Measurements from ENCODE around the gene KCNN3.

Gene KCNN3

GRCh38 chr1:154720328-154721297 is 149.5 kb downstream of the KCNN3 start:
- no peak for DNase-seq

DNA sequence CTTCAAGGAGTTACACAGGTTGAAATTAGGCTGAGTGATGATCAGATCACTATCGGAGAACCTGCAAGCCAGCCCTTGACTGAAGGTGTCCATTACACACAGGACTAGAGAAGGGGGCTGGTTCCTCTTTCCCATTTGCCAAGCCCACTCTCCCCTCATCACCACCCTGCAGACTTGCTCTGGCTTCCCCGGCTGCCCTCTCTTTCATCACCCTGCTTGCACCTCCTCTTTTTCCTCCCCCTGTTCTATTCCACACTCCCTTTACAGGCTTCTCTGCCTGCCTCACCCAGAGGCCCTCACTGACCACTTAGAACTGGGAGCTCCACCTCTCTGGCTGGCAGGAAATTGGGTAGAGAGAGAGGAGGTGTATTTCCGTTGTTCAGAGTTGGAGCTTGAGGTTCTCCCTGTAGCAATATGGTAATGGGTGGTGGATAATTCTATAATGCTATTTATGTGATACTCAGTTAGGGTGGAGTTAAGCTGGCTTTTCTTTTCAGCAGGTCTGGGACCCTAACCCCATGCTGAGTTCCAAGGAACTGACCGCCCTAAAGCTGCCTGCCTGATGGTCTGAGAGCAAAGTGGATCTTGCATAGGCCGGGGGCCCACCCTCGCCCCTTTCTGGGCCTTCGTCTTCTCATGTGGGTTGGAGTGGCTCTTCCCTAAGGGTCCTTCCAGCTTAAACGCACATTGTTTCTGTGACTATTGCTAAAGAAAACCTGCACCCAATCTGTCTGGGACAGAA is 150.3 kb downstream of the KCNN3 start:
- no peak for DNase-seq

DNA sequence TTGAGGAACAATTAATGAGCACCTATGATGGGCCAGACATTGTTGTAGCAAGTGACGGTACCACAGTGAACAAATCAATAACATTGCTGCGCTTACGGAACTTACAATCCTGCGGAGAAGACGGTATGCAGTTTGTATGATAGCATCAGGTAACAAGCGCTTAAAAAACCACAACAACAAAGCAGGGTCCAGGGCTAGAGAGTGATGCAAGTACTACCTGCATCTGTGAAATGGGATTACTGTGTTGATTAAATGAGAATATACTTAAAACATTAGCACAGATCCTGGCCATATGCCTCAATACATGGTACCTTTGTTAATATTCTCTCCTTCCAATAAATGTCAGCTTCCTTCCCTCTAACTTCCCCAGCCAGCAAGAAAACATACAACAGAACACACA is 151.5 kb downstream of the KCNN3 start:
- no peak for DNase-seq

DNA sequence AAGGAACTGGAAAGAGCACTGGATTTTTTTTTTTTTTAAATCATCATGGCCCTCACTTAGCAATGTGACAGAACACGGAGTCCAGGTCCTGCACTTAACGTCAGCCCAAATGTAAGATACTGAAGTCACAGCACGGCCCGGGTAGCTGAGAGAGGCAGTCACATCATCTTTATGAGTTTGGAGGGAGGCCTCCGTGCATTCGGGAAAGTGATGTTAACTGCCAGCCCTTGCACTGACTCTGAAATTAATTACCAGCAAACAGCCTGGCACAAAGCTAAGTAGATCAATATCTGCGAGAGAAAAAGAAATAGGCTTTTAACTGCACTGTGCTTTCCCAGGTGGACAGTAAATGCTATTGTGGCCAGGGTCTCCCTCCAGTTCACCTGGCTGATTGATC is 152.6 kb downstream of the KCNN3 start:
- no peak for DNase-seq

- no peak for DNase-seq
These were observed 153.2 kb downstream of the KCNN3 start for GRCh38 chr1:154716614-154717527.

- DNase-seq = no peak
These were observed 154.1 kb downstream of the KCNN3 start for GRCh38 chr1:154716011-154716410.

DNA sequence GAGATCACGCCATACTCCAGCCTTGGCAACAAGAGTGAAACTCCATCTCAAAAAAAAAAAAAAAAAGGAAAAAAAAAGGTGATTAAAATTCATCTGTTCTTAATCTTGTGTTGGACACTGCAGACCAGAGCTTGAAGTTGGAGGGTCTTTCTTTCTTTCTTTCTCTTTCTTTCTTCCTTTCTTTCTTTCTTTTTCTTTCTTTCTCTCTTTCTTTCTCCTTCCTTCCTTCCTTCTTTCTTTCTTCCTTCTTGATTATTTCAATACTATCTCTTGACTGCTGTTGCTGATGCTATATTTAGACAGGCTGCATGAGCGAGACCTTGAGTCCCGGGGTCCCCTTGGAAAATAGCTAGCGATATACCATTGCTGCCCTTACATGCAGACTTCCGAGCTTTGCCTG is 154.7 kb downstream of the KCNN3 start:
- no peak for DNase-seq

- no peak for DNase-seq
These were observed 155.4 kb downstream of the KCNN3 start for GRCh38 chr1:154714638-154715037.

- no peak for DNase-seq
These were observed 155.9 kb downstream of the KCNN3 start for GRCh38 chr1:154714052-154714623.

DNA sequence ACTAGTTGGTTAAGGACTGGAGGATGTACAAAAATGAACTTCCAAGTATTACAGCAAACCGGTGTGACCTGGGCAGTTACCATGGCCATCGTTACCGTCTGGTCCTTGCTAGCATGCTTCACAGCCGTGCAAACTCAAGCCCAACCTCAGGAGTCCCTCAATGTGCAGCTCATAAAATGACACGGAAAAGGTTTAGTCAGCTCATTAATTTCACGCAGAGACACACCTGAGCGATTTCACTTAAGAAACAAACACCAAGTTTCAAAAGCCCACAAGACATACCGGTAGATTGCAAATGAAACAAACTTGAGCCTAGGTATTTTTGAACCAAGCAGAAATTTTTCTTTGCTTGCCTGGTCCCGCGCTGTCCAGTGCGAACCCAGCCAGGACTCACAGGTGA is 157.1 kb downstream of the KCNN3 start:
- DNase-seq = no peak

DNA sequence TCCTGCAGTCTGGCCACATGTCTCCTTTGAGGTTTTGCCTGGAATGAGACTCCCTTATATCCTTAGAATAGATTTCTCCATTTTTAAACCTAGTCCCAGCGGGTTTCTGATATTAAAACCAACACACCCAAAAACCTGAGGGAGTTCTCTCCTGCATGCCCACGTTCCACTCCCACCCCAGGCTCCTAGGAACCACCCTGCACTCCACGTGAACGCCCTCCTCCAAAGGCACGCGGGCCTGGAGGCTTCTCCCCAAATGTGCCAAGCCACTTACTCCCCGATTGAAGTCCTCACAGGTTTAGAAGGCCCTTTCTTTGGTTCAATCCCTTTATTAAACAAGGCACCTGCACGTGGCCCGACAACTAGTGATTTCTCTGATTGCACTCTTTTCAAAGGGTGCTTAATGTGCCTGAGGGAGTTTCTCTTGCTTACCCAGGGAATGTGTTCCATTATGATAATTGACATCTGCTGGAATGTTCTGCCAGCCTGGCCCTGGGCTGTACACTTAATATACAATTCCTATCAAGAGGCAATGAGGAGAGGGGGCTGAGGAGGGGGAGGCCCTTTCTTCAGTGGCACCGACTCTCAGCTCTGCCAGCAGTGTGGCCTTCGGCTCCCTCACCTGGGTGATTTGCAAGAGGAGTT is 157.8 kb downstream of the KCNN3 start:
- DNase-seq = no peak

DNA sequence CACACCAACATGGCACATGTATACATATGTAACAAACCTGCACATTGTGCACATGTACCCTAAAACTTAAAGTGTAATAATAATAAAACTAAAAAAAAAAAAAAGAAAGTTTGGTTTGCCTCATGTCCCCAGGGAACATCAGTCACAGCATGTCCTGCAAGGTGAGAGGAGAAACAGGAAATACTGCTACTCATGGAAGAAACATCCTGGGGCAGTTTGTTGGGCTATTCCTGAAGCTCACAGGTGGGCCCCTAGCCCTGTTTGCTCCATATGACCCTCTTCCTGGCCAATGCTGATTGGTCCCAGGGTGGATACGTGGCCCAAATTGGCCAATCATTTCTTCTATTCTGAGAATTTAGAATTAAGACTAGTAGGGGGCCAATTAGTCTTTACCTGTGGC is 158.7 kb downstream of the KCNN3 start:
- no peak for DNase-seq

DNA sequence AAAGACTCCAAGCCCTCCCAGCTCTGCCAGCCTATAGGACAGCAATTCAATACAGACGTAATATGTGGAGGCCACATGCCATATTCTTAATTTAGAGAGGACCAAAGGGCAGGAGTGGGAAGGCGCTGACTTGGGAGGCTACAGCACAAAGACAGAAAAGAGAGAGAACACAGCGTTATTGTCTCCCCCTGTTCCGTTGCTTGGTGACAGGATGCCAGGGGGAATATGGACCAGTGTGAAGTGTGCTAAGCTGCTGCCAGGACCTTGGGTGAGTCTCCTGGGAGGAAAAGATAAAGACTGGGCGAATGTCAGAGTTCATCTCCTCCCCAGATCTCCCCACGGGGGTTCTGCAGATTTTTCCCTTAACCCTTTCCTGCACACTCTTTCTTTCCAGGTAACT is 160.0 kb downstream of the KCNN3 start:
- no peak for DNase-seq

DNA sequence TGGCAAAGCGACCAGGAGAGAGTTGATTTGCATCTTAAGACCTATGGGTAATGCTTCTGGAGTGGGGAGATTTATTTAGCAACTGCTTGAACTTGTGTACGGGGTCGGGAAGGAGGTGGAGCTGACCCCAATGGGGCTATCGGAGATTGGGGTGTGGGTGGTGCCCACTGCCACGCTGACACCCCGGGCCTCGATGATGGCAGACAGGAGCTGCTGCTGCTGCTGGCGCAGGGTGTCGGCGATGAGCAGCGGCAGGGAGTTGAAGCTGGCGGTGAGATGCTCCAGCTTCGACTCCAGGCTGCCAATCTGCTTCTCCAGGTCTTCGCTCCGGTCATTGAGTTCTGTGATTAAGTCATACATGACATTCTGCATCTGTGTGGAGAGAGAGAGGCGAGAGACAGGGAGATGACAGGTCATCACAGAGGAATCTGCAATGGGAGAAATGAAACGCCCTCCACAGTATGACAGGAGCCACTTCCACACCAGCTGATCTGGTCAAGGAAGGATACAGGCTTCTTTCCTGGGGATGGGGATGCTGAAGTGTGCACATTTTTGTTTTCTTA is 162.1 kb downstream of the KCNN3 start:
- no peak for DNase-seq

DNA sequence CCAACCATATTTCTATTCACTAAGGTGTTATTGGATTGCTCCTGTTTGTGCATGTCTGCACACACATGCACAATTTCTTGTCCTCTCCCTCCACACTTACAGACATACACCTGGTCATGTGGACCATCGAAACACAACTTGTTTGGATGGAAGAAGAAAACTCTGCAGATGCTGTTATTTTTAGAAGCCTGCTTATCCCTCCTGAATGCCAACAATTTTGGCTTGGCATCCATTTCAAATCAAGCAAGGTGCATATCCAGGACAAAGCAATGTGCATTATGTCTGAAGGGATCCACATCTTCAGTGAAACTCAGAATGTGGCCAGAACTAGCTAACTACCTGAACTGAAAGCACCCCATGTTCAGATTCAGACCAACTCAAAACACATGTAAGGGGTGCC is 163.2 kb downstream of the KCNN3 start:
- DNase-seq = no peak

- no peak for DNase-seq
These were observed 164.5 kb downstream of the KCNN3 start for GRCh38 chr1:154705544-154705943.

DNA sequence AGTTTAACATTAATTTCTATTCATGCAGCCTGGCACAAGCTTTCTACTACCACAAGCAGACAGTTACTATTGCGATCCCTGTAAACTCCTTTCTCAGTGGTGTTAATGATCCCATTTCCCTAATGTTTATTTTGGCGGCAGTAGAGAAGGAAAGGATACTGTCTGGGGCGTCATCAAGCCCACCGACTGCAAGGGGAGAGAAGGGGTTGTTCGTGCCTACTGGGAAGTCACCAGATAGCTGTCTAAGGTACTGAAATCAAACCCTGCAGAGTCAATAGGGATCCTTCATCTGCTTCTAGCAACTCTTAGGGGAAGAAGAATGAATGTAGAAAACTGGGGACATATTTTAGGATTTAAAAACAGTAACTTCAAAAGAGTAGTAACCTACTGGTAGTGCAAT is 166.9 kb downstream of the KCNN3 start:
- no peak for DNase-seq

DNA sequence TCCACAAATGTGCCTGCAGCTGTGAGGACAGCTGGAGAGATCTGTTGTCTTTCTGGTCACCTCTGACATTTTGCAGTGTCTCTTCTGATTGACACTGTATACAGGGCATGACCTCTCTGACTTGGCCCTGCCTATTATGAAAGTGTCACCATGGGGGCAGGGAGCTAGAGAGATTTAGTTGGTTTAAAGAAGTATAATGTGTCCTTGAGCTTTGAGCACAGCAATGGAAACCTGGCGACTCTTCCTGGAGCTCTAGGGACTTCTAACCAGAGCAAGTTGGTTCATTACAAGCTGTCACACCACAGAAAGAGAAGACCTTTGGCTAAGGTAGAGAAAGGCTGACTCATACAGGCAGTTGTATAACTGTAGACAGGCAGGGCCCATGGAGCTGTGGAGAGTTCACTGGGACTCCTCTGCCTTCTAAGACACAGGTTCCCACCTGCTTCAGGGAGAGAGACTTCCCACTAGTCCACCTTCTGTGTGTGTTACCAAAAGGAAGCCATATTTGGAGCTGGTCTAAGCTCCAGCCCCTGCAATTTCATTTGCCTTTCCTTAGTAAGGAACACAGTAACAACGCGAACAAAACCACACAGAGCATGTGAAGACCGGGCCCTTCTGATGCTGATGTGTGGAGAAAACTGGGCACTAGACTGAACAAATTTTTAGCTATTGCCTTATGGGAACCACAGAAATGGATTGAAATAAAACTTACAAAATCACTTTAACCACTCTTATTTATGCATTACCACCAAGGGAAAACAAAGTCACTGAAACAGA is 171.6 kb downstream of the KCNN3 start:
- DNase-seq = no peak

- DNase-seq = no peak
These were observed 172.4 kb downstream of the KCNN3 start for GRCh38 chr1:154697710-154698109.

DNA sequence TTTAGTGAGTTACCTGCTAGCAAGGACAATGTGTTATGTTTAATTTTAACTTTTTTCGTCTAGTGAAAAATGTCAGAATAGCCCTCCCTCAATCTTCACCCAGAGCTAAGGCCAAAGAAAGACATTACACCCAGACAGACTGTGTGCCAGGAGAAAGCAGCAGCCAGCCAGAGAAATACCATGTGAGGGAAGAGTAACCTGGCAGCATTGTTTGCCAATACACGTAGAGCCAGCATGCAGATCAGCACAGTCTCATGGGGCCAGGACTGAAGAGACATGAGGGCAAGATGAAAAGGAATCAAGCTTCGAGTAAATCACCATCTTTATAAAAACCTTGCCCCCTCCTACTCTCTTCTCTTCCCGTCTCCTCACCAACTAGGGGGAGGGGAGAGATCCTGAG is 173.6 kb downstream of the KCNN3 start:
- no peak for DNase-seq

GRCh38 chr1:154695985-154696384 is 174.1 kb downstream of the KCNN3 start:
- DNase-seq = peak; percentile 11
